Kidney (tissue), 14 donors: Measurements from ENCODE around the gene INSC. TPM values are rescaled to one million over a fixed set of nuclear protein-coding genes. Genes with fewer than 3 reads are reported as not detected.

ENCODE experiments used
- DNase-seq, 5 donors: peaks; one replicate each; pipeline ENCODE4 v3.0.0-alpha.2; 2013 to 2020
- FAIRE-seq: peaks from 2 replicates; lab custom pipeline; 2012; peaks lifted over from hg19 to GRCh38; lab: Jason Lieb, UNC
- H3K27ac ChIP-seq, 2 donors: one replicate each; pipeline ENCODE4 v1.7.0; 2013; ENCODE audit warnings: low read depth in 2 of 2, low read length in 2 of 2, inconsistent platforms in 1 of 2
- H3K27me3 ChIP-seq: one replicate; pipeline ENCODE4 v1.7.1; 2013; ENCODE audit warnings: low read length, inconsistent platforms; ENCODE audit not compliant: control insufficient read depth, insufficient read depth
- H3K36me3 ChIP-seq, 3 donors: one replicate each; pipeline versions ENCODE4 v1.7.0 to v1.7.1; 2013; ENCODE audit warnings: low read length in 3 of 3, control low read depth in 1 of 3, inconsistent platforms in 1 of 3; ENCODE audit not compliant: insufficient read depth in 3 of 3, control insufficient read depth in 2 of 3
- H3K4me1 ChIP-seq, 3 donors: one replicate each; pipeline versions ENCODE4 v1.7.0 to v1.7.1; 2013; ENCODE audit warnings: low read length in 3 of 3, inconsistent platforms in 1 of 3, low read depth in 1 of 3; ENCODE audit not compliant: control insufficient read depth in 2 of 3, insufficient read depth in 2 of 3
- H3K4me3 ChIP-seq, 3 donors: one replicate each; pipeline versions ENCODE4 v1.7.0 to v1.8.1; 2013; ENCODE audit warnings: low read length in 3 of 3, control low read depth in 1 of 3, inconsistent platforms in 1 of 3
- H3K9ac ChIP-seq, 3 donors: one replicate each; pipeline versions ENCODE4 v1.7.0 to v1.7.1; 2013; ENCODE audit warnings: low read length in 3 of 3, control low read depth in 1 of 3, inconsistent platforms in 1 of 3
- H3K9me3 ChIP-seq, 3 donors: one replicate each; pipeline versions ENCODE4 v1.7.0 to v1.7.1; 2013; ENCODE audit warnings: low read length in 3 of 3, control low read depth in 1 of 3, inconsistent platforms in 1 of 3; ENCODE audit not compliant: control insufficient read depth in 2 of 3, insufficient read depth in 1 of 3
- CTCF ChIP-seq: IDR thresholded peaks from 3 replicates; pipeline ENCODE4 v1.5.1; 2012; ENCODE audit warnings: mild to moderate bottlenecking, moderate library complexity, borderline replicate concordance; ENCODE audit not compliant: insufficient read depth; ENCODE audit errors: extremely low read depth
- intact Hi-C: fragments of 100-400 bp; cut with DNase I; formaldehyde crosslinking; loops from one replicate; pipeline ENCODE4 v1.11.1; 2022
- polyA plus RNA-seq: library from polyadenylated mRNA; stranded (reverse); fragments of 350-450 nt; fragmentation: Illumina TruSeq; extraction: RNeasy Lipid Tissue Mini Kit (QIAGEN cat#74804); gene quantifications from one replicate; pipeline ENCODE4 v1.2.3, GENCODE V29; 2014; ENCODE audit warnings: low read depth, low replicate concordance; ENCODE audit not compliant: insufficient read depth
- total RNA-seq: library from RNA; stranded (reverse); fragmentation: NEBNext Ultra II Directional; extraction: Animal tissue kit (Norgen Biotek cat#: 25700); gene quantifications from one replicate; pipeline ENCODE4 v1.2.1, GENCODE V29; 2021
- donor health status: control.
- donor health status: control.
- donor health status: control.
- donor health status: control.
- donor health status: control.
- donor health status: DM: yes; HTN: yes; CAD: no.
- donor health status: Normal renal cell carcinoma (clear cell type).

Gene INSC
- total and polyA plus RNA-seq, 2 donors from 2014 or later = 0.41 to 1.3 TPM

- Histone ChIP-seq H3K27ac (no peak overlapping the region), H3K36me3 (no peaks in the 10 kb centered on the region), H3K4me1 (no peaks in the 10 kb centered on the region), H3K9ac (no peak overlapping the region), H3K27me3 (no peaks in the 10 kb centered on the region), H3K4me3 (no peak overlapping the region), H3K9me3 (no peaks in the 10 kb centered on the region)
- FAIRE-seq (no peak), DNase-seq (no peak)
- intact Hi-C loops = no loop called here
- TF ChIP-seq CTCF = no peak
Measured at GRCh38 chr11:15293975-15294620, 179.4 kb downstream of the INSC start.

- Histone ChIP-seq H3K9me3 (no peaks in the 10 kb centered on the region), H3K27me3 (no peaks in the 10 kb centered on the region), H3K27ac (no peak overlapping the region), H3K9ac (no peak overlapping the region), H3K4me1 (no peaks in the 10 kb centered on the region), H3K36me3 (no peaks in the 10 kb centered on the region), H3K4me3 (no peak overlapping the region)
- no peak for DNase-seq
- intact Hi-C loops = no loop called here
- TF ChIP-seq CTCF = no peak
- no peak for FAIRE-seq
Measured at GRCh38 chr11:15295695-15296094, 181.0 kb downstream of the INSC start.

Other genes starting within 250 kb of the INSC start
- 11.6 TPM for gene CYP2R1, start 222.7 kb upstream of the INSC start, total RNA-seq
- 18.5 TPM for gene CYP2R1, start 222.7 kb upstream of the INSC start, polyA plus RNA-seq
- gene CALCA, start 142.6 kb upstream of the INSC start, total RNA-seq = not detected
- gene CALCA, start 142.6 kb upstream of the INSC start, polyA plus RNA-seq = 29.8 TPM
- gene CALCB, start 41.3 kb upstream of the INSC start, total RNA-seq = 0.22 TPM
- gene CALCB, start 41.3 kb upstream of the INSC start, polyA plus RNA-seq = not detected